Measurements from ENCODE around the gene RALGDS.

RALGDS gene

GRCh38 chr9:133117271-133118178 is 3.5 kb downstream of the RALGDS start:
- DNase-seq, result no peak

DNA sequence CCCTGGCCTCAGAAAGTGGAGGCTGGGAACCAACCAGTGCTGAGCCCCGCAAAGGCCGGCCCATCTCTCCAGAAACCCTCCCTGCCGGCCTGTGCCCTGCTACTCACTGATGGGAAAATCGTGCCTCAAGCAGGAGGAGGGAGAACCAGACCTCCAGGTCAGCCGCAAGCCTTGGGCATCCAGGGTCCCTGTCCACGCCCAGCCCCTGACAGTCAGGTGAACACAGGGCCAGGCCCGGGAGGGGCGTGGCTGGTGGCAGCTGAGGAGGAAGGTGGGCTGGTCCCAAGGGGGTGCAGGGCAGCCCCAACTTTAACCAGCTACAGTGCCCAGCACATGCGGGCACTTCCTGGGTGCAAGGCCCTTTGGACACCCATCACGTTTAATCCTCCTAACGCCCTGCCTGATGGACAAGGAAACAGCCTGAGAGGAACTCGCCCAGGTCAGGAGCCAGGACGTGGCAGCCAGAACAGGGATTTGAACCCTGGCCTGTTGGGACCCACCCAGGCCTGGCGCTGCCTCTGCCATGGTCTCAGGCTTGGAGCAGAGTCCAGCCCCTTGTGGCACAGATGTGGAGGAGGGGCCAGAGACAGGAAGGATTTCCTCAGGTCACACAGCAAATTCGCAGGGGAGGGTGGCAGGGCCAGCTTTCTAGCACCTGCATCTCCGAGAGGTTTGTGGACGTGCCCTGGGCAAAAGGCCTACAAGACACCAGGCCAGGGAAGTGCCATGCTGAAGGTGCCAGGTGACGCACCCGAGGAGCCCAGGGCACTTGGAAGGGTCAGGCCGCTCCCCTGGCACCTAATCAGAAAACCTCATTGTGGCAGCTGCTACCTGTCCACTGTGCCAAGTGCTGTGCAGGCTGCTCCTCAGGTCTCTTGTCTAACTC is 4.5 kb downstream of the RALGDS start:
- no peak for DNase-seq

DNA sequence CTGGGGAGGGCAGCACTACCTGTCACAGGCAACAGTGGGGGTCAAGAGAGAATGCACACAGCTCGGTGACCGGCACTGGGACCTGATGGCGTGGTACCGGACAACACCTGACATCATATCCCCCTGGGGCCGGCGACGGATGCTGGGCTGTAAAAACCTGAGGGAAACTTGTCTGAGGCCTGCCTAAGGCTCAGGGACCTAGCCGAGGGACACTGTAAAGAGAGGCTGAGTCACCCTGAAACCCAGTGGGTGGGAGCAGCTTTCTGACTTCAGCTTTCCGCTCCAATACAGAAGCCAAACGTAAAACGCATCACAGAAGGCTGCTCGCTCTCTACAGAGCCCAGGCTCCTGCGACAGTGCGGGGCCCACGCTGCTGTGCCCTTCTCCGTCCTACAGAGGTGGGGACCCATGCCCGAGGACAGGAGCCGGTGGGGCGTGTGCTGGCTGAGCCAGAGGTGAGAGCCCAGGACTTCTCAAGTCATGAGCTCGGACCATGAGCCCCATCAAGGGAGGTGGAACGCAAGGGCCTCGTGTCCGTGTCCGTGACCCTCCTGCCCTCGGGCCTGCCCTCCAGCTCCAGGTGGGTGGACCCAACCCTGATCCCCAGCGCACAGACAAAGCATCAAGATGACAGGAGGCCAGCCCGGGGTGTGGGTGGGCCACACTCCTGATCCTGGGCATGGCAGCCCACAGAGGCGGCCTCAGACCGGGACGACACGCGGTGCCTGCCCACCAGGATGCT is 5.3 kb downstream of the RALGDS start:
- DNase-seq, result no peak

- DNase-seq, result no peak
Measured at GRCh38 chr9:133114886-133115603, 6.0 kb downstream of the RALGDS start.

DNA sequence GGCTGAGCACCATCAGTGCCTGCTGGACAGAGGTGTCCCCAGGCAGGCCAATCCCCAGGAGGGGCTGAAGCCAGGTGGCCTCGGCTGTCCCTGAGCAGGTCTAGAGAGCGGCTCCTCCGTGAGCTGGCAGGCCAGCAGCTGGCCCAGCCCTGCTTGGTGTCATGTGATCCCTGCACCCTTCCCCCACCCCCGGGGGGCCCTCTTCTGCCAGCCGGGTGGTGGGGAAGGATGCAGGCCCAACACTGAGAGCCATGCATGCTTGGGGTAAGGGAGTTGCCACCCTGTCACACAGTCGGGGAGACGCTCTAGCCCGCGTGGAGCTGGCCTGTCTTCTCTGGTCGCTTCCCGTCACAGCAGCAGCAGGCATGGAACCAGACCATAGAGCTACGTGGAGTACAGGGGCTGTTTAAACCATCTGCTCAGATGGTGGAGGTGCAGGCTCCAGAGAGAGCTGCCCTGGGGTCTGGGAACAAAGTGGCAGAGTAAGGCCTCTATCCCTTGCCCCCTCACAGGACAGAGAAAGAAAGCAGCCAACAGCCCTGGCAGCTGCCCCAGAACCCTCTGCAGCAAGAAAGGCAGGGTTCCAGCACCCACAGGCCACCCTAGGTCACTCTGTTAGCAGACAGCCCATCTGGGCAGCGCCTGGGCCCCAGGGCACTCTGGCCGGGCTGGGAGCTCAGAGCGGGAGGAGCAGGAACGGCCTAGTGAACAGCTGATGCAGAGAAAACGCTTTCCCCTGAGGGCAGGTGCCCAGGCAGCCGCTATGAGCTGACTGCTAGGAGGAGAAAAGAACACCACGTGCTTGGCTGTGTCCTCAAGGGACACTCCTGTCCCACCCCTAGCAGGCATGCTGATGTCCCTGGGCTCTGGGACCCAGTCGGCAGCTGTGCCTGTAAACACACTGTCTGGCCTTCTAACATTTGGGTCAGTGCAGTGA is 6.8 kb downstream of the RALGDS start:
- DNase-seq, result no peak

- DNase-seq, result no peak
Measured at GRCh38 chr9:133113163-133113948, 7.7 kb downstream of the RALGDS start.

DNA sequence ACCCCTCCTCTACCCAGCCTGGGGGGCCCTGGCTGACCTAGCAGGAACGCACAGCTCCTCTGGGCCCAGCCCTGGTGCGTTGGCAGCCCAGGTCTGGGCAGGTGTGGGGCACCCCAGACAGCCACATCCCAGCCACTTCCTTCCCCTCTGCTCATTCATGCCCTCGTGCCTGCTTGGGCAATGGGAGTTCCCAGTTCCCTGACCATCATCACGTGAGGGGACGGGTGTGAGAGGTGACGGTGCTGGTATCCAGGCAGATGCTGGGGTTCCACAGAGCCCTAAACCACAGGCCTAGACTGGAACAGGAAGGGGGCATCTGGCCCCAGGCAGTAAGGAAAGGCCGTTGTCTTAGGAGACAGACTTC is 8.4 kb downstream of the RALGDS start:
- DNase-seq, result no peak

- no peak for DNase-seq
Measured at GRCh38 chr9:133111808-133112662, 9.0 kb downstream of the RALGDS start.

DNA sequence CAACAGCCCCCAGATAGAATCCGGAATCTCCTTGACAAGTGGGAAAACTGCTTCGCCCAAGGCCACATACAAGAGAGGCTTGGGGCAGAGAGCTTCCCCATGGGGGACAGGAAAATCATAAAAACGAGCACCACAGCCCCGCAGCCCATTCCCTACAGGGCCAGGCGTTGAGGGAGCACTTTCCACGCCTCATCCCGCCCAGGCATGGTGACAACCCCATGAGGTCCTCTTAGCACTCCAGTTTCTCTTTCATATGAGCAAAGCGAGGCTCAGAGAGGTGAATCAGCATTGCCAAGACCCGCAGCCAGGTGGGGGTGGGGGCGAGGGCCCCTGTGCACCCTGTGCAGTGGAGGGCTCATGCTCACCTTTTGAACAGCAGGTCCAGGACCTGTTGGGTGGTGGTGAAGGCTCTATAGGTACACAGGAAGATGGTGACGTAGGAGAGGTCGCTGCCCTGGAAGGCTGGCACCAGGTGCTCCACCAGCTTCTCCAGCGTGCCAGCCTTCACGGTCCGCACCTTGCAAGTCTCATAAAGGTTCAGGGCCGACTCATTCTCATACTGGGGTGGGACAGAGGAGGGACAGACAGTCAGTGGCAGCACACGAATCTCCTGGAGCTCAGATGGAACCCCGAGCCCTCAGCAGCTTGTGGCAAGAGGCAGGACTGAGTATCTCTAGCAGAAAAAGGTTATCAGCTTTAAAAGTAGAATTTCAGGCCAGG is 10.9 kb downstream of the RALGDS start:
- no peak for DNase-seq

- DNase-seq, result no peak
Measured at GRCh38 chr9:133108794-133109641, 12.0 kb downstream of the RALGDS start.

DNA sequence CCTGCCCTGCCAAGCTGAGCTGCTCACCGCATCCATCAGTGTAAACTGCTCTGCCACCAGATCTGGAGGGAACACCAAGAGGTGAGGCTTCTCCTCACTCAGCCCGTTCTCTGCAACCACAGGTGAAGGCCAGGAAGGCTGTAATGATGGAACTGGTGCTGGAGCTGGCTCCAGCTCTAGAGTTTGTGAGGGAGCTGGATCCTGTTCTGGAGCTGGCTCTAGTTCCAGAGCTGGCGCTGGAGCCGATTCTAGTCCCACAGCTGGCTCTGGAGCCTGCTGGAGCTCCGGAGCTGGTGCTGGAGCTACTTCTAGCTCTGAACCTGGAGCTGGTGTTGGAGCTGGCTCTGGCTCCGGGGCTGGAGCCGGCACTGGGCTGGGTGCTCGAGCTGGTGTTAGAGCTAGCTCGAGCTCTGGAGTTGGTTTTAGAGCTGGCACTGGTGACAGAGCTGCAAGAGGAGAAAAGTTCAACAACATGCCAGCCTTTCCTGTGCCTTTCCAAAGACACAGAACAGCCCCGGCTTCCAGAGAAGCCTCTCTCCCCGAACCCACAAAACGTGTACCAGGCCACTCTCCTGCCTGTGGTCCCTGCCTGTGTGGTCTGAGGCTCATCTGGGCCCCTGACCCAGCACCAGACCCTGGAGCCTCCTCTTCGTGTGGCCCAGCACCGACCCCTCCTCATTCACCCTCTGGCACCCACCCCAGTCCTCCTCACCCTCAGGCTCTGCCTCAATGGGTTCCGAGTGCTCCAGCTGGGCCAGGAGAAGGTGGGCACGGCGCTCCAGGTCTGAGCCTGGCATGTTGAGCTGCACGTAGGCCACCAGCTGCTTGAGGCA is 12.9 kb downstream of the RALGDS start:
- no peak for DNase-seq

GRCh38 chr9:133107245-133107722 is 13.8 kb downstream of the RALGDS start:
- no peak for DNase-seq

DNA sequence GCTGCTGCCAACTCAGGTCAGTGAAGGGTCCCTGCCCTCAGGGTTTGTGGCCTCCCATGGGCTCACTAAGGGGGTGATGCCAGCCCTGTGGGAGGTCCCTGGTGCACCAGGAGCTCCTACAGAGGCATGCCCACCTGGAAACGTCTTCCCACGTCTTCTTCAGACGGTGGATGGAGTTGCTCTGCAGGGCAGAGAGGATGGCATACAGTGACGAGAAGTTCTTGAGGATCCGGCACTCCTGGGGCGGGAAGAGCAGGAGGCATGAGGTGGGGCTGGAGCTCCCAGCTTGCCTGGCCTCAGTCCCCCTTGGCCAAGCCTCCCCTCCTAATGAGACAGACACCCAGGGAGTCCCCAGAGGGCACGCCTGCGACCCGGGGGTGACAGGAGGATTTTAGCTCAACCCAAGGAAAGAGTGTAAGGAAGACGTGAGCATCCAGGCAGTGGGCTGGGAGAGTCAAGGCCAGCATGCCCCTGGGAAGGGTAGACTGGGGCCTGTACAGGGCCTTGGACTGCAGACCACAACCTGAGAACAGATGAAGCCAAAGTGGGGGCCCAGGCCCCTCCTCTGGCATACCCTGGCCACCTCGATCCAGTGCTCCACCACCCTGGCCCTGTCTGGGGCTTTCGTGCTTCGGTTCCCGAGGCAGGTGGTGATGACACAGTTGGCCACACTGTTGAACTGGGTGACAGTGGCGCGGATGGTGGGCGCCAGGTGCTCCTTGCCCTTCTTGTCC is 14.4 kb downstream of the RALGDS start:
- no peak for DNase-seq

GRCh38 chr9:133105461-133105770 is 15.6 kb downstream of the RALGDS start:
- DNase-seq, result no peak

- DNase-seq, result no peak
Measured at GRCh38 chr9:133104718-133105460, 16.2 kb downstream of the RALGDS start.
